Cardiac muscle cell (in vitro differentiated cells and primary cell): ENCODE results near the gene ZNF792. TPM values are rescaled to one million over a fixed set of nuclear protein-coding genes. Genes with fewer than 3 reads are reported as not detected.
"Not testable (repeated sequence)": the region's sequence is repeated elsewhere in the genome, so short reads cannot be mapped to it uniquely, and the experiment has no call there.

Experiments
- DNase-seq, 2 donors: peaks; one replicate each; pipeline versions ENCODE4 v3.0.0 to v3.0.0-alpha.2; 2010 to 2017; ENCODE audit warnings: low read depth in 1 of 2, low spot score in 1 of 2
- H3K27ac ChIP-seq: fragments of 200-600 bp; sonication (generic); 2 replicates; pipeline ENCODE4 v1.5.1; 2016
- H3K27me3 ChIP-seq: fragments of 200-600 bp; sonication (generic); 2 replicates; pipeline ENCODE4 v1.6.0; 2016; ENCODE audit warnings: control low read depth
- H3K36me3 ChIP-seq: fragments of 200-600 bp; sonication (generic); 2 replicates; pipeline ENCODE4 v1.5.1; 2016; ENCODE audit warnings: control low read depth
- H3K4me1 ChIP-seq: fragments of 200-600 bp; sonication (generic); 2 replicates; pipeline ENCODE4 v1.8.1; 2017; ENCODE audit warnings: low read depth, mild to moderate bottlenecking, mixed run types
- H3K4me3 ChIP-seq: fragments of 200-600 bp; sonication (generic); 2 replicates; pipeline ENCODE4 v1.5.1; 2016; ENCODE audit warnings: mild to moderate bottlenecking
- H3K9me3 ChIP-seq: fragments of 200-600 bp; sonication (generic); 2 replicates; pipeline ENCODE4 v1.5.1; 2017; ENCODE audit warnings: low read depth, mild to moderate bottlenecking, control low read depth
- polyA plus RNA-seq: library from polyadenylated mRNA; unstranded; fragments of >200 nt; fragmentation: Nextera tagmentation; extraction: Ambion mirVana; gene quantifications from 2 replicates; pipeline ENCODE4 v1.2.1, GENCODE V29; 2016
- total RNA-seq: library from RNA; depleted of rRNA; stranded (reverse); fragments of >200 nt; gene quantifications from 2 replicates; pipeline ENCODE4 v1.2.3, GENCODE V29; 2016
- TF ChIP-seq, protein P1 (sequence below): IDR thresholded peaks from 2 replicates; pipeline ENCODE4 v1.5.1; 2012; ENCODE audit warnings: low read depth, mild to moderate bottlenecking, low read length

ZNF792 gene
- total and polyA plus RNA-seq, 2 experiments from 2014 or later = 2.6 to 14.0 TPM

DNA sequence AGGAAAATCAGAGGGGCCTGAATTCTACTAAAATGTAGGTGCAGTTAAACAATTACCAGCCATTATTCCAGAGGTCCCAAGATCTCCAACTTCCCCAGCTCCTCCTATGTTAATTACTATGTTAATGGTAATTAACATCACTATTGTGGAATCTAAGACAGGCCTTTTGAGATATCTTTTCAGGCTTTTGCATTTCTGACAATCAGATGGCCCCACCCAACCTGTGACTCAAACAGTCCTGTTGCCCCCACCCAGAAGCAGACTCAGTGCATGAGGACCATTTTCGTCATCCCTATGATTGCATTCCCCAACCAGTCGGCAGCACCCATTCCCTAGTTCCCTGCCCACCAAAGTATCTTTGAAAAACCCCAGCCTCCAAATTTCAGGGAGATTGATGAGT, 45.8 kb downstream of the ZNF792 start:
- no peaks in the 10 kb centered on the region for H3K9me3 ChIP-seq
- no peaks in the 10 kb centered on the region for H3K36me3 ChIP-seq
- H3K27me3 ChIP-seq = no peaks in the 10 kb centered on the region
- H3K4me1 ChIP-seq = no peaks in the 10 kb centered on the region
- DNase-seq = no peak
- TF ChIP-seq, protein P1, sequence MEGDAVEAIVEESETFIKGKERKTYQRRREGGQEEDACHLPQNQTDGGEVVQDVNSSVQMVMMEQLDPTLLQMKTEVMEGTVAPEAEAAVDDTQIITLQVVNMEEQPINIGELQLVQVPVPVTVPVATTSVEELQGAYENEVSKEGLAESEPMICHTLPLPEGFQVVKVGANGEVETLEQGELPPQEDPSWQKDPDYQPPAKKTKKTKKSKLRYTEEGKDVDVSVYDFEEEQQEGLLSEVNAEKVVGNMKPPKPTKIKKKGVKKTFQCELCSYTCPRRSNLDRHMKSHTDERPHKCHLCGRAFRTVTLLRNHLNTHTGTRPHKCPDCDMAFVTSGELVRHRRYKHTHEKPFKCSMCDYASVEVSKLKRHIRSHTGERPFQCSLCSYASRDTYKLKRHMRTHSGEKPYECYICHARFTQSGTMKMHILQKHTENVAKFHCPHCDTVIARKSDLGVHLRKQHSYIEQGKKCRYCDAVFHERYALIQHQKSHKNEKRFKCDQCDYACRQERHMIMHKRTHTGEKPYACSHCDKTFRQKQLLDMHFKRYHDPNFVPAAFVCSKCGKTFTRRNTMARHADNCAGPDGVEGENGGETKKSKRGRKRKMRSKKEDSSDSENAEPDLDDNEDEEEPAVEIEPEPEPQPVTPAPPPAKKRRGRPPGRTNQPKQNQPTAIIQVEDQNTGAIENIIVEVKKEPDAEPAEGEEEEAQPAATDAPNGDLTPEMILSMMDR = no peak
- no peak overlapping the region for H3K4me3 ChIP-seq
- no peak overlapping the region for H3K27ac ChIP-seq

DNA sequence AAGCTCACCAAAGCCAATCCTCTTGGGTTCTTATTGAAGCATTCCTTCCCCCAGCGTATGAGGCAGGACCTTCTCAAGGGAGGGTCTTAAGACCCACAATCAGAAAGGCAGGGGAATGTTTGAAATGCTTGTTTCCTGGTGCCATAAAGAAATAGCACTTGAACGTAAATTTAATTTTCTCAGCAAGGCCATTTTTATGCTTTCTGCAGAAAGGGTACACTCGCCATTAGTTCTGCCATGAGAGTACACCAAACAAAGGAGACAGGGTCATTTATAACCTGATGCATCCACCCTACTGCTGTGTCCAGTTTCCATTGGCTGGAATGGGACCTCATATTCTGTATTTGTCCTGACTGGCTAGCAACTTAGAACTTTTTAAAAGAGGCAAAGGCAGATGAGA, 46.9 kb downstream of the ZNF792 start:
- H3K4me3 ChIP-seq, H3K9me3 ChIP-seq, H3K4me1 ChIP-seq, H3K27ac ChIP-seq, DNase-seq, H3K36me3 ChIP-seq, H3K27me3 ChIP-seq: not testable (repeated sequence)

- DNase-seq = no peak
- TF ChIP-seq, protein P1 = no peak
- Histone ChIP-seq H3K27me3 (peaks cover 26% of the 10 kb centered on the region), H3K27ac (no peak overlapping the region), H3K4me1 (no peaks in the 10 kb centered on the region), H3K4me3 (no peak overlapping the region), H3K9me3 (no peaks in the 10 kb centered on the region), H3K36me3 (no peaks in the 10 kb centered on the region)
Observed at GRCh38 chr19:34910770-34911169, 53.3 kb downstream of the ZNF792 start.

Other genes starting within 250 kb of the ZNF792 start
- gene ZNF181, start 230.0 kb downstream of the ZNF792 start, total RNA-seq = 28.5 and 33.2 TPM in 2 replicates
- 14.9 and 16.9 TPM in 2 replicates for gene ZNF181, start 230.0 kb downstream of the ZNF792 start, polyA plus RNA-seq
- gene ZNF599, start 191.0 kb downstream of the ZNF792 start, total RNA-seq = 18.4 and 22.7 TPM in 2 replicates
- gene ZNF599, start 191.0 kb downstream of the ZNF792 start, polyA plus RNA-seq = 11.6 and 15.6 TPM in 2 replicates
- 4.6 and 4.7 TPM in 2 replicates for gene ZNF30, start 37.3 kb downstream of the ZNF792 start, total RNA-seq
- 4.1 and 7.8 TPM in 2 replicates for gene ZNF30, start 37.3 kb downstream of the ZNF792 start, polyA plus RNA-seq
- 68.8 and 113 TPM in 2 replicates for gene GRAMD1A, start 36.1 kb upstream of the ZNF792 start, total RNA-seq
- 84.6 and 127 TPM in 2 replicates for gene GRAMD1A, start 36.1 kb upstream of the ZNF792 start, polyA plus RNA-seq
- gene SCN1B, start 66.2 kb upstream of the ZNF792 start, total RNA-seq = 1.2 and 4.2 TPM in 2 replicates
- 1.6 and 2.2 TPM in 2 replicates for gene SCN1B, start 66.2 kb upstream of the ZNF792 start, polyA plus RNA-seq
- gene HPN, start 77.5 kb upstream of the ZNF792 start, total RNA-seq = 12.9 and 36.2 TPM in 2 replicates
- gene HPN, start 77.5 kb upstream of the ZNF792 start, polyA plus RNA-seq = 21.3 and 43.7 TPM in 2 replicates
- gene FXYD3, start 151.6 kb upstream of the ZNF792 start, total RNA-seq = not detected in 2 replicates
- gene FXYD3, start 151.6 kb upstream of the ZNF792 start, polyA plus RNA-seq = 0.35 TPM in 1 of 2 replicates, not detected in the other
- gene LGI4, start 170.8 kb upstream of the ZNF792 start, total RNA-seq = 42.0 and 45.5 TPM in 2 replicates
- gene LGI4, start 170.8 kb upstream of the ZNF792 start, polyA plus RNA-seq = 26.7 and 27.5 TPM in 2 replicates
- 105 and 154 TPM in 2 replicates for gene FXYD1, start 174.6 kb upstream of the ZNF792 start, total RNA-seq
- 268 and 314 TPM in 2 replicates for gene FXYD1, start 174.6 kb upstream of the ZNF792 start, polyA plus RNA-seq
- 2.6 and 4.5 TPM in 2 replicates for gene FXYD7, start 179.0 kb upstream of the ZNF792 start, total RNA-seq
- 3.5 and 5.0 TPM in 2 replicates for gene FXYD7, start 179.0 kb upstream of the ZNF792 start, polyA plus RNA-seq
- 12.2 and 14.5 TPM in 2 replicates for gene FXYD5, start 190.5 kb upstream of the ZNF792 start, total RNA-seq
- gene FXYD5, start 190.5 kb upstream of the ZNF792 start, polyA plus RNA-seq = 11.3 and 19.3 TPM in 2 replicates